LNCaP clone FGC (cell line): ENCODE measurements around the gene KDSR.

Source experiments
- DNase-seq: peaks from one replicate; pipeline ENCODE4 v3.0.0-alpha.2; 2011; ENCODE audit warnings: low read depth
- H3K4me3 ChIP-seq: 2 replicates; pipeline ENCODE4 v1.5.1; 2011; ENCODE audit warnings: mild to moderate bottlenecking, low read depth, low read length, control low read depth
- CTCF ChIP-seq: IDR thresholded peaks from 2 replicates; pipeline ENCODE4 v1.5.1; 2012; ENCODE audit warnings: mild to moderate bottlenecking; ENCODE audit not compliant: control insufficient read depth, insufficient read depth; ENCODE audit errors: extremely low read depth

Gene KDSR

GRCh38 chr18:63290821-63291200, 76.2 kb downstream of the KDSR start:
- no peak for TF ChIP-seq CTCF
- H3K4me3 ChIP-seq: no peak overlapping the region
- no peak for DNase-seq

- TF ChIP-seq CTCF: no peak
- H3K4me3 ChIP-seq: no peak overlapping the region
- no peak for DNase-seq
These were observed 76.7 kb downstream of the KDSR start for GRCh38 chr18:63290166-63290820.

- no peak for TF ChIP-seq CTCF
- DNase-seq: no peak
- H3K4me3 ChIP-seq: no peak overlapping the region
These were observed 78.7 kb downstream of the KDSR start for GRCh38 chr18:63288311-63288710.

- TF ChIP-seq CTCF: no peak
- no peak for DNase-seq
- H3K4me3 ChIP-seq: no peak overlapping the region
These were observed 79.2 kb downstream of the KDSR start for GRCh38 chr18:63287691-63288220.

GRCh38 chr18:63286926-63287325, 80.1 kb downstream of the KDSR start:
- DNase-seq: no peak
- TF ChIP-seq CTCF: no peak
- no peak overlapping the region for H3K4me3 ChIP-seq

- no peak for TF ChIP-seq CTCF
- H3K4me3 ChIP-seq: no peak overlapping the region
- DNase-seq: no peak
These were observed 81.9 kb downstream of the KDSR start for GRCh38 chr18:63284827-63285733.
